Measurements from ENCODE around the gene NOL4L.

The NOL4L gene

DNA sequence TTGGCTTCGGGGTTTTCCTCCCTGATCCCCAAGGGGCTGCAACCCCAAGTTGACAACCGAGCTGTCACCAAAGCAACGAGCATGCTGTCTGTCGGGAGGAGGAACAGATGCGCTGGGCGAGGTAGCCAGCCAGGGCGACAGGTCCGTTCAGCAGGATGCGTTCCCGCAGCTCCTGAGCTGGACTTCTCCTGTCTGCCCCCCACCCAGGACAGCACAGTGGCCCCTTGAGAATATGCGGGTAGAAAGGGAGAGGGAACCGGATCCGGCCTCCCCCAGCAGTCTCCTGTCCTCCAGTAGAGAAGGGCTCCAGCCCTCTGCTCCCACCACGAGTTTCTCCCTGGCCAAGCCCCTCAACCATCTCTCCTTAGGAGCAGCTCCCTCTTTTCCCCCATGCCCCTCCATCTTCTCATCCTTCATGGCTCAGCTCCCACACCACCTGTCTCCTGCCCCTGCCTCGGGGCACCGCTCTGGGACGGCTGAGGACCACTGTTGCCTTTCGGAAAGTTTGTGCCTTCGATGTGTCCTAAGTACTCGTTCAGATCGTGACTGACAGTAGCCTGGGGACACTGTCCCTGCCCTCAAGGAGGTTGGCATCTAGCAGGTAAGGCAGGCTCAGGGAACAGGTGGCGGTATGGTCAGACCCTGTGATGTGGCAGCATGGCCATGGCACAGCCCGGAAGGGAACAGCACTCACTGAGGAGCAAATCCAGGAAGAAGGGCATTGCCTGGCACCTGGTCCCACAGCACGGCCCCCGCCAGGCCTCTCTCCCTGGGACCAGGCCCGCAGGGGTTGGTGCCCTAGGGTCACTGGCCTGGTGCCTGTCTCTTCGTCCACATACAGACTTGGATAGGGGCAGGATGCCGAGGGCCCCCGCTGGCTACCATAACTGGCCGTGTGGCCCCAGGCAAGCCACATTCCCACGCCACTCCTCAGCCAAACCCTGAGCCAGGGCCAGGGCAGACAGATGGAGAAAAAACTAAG is 130.7 kb downstream of the NOL4L start:
- no peak for DNase-seq

DNA sequence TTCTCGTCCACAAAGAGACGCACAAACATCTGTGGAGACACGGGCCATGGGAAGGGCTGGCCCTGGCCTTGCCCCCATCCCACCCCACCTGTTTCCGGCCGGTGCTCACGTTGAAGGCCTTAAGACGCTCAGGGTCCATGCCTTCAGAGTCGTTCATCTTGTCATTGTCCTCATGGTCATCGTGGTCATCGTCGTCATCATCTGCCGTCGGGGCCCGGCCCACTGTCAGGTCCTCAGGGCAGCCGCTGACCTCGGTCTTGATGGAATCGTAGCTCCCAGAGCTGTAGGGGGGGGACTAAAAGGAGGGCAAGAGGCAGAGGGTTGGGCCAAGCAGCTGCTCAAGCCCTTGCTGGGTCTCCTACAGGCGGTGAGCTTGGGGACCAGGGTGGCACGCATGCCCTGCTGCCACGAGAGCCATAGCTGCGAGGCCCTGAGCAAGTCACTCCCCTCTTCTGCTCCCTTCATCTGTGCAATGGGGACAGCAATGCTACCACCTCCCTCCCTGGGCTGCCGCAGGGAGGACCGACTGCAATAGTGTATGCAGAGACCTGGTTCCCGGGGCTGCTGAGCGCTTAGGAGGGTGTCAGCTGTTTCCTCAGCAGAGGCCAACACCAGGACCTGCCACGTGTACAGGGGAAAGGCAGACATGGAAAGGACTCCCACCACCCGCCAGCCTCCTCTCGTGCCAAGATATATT is 131.5 kb downstream of the NOL4L start:
- DNase-seq = no peak

DNA sequence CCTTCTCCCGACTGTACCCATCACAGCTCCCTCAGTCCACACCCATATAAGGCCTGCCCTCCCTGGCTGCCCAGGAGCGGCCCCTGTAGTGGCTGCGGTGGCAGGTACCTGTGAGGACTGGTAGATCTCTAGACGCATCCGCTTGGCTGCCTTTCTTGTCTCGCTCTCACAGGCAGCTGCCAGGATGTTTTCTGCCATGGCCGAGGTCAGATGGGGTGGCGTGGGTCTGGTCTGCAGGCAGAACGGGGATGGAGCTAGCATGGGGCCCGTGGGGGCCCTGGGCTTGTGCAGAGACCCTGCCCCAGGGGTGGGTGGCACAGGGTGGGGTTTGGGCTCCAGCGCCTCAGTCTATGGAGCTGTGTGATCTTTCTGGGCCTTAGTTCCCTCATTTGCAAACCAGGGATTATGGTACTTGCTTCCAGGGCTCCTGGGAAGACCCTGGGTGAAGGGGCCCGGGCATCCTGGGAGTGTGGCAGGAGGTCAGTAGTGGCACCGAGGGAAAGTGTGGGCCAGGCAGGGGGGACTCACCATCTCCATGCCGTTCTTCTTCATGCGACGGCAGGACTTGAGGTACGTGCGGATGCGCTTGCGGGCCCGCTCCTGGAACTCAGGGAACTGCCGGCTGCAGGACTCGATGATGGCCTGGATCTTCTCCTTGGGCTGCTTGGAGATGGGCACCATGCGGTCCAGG is 132.2 kb downstream of the NOL4L start:
- DNase-seq = no peak

- DNase-seq = no peak
Measured at GRCh38 chr20:32451682-32452461, 133.3 kb downstream of the NOL4L start.

DNA sequence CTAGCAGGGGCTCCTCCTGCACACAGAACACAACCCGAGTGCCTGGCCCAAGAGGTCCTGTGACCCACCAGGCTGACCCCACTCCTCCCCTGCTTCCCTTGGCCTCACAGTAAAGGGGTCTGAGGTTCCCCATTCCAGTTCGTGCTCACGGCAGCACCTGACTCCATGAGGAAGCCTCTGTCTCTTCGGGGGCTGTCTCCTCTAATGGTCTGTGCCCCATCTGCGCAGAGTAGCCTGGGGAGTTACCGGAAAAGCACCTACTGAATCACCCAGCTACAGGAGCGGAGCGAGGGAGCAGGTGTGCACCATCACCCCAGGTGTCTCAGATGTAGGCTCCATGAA is 133.8 kb downstream of the NOL4L start:
- DNase-seq = no peak

- DNase-seq = no peak
Measured at GRCh38 chr20:32450484-32451061, 134.6 kb downstream of the NOL4L start.

DNA sequence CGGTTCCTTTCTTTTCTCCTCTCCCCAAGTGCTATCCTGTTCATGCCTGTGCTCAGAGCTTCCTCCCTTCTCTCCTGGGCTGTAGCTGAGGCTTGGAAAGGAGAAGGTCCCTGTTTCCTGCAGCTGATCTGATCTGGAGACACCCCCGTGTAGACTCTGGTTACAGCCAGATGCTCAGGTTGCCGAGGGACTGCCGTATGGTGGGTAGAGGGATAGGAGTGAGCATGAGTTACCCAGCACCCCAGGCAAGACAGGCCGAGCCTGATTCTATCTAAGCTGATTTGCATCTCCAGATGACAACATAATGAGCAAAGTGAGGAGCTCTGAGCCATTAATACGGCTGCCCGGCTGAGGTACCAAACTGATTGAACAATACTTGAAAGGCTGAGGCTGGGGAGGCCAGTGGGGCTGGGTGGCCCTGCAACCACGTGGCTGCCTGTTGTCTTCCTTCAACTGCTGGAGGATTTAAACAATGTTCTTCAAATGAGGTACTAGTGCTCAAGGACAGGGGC is 135.2 kb downstream of the NOL4L start:
- DNase-seq = no peak

DNA sequence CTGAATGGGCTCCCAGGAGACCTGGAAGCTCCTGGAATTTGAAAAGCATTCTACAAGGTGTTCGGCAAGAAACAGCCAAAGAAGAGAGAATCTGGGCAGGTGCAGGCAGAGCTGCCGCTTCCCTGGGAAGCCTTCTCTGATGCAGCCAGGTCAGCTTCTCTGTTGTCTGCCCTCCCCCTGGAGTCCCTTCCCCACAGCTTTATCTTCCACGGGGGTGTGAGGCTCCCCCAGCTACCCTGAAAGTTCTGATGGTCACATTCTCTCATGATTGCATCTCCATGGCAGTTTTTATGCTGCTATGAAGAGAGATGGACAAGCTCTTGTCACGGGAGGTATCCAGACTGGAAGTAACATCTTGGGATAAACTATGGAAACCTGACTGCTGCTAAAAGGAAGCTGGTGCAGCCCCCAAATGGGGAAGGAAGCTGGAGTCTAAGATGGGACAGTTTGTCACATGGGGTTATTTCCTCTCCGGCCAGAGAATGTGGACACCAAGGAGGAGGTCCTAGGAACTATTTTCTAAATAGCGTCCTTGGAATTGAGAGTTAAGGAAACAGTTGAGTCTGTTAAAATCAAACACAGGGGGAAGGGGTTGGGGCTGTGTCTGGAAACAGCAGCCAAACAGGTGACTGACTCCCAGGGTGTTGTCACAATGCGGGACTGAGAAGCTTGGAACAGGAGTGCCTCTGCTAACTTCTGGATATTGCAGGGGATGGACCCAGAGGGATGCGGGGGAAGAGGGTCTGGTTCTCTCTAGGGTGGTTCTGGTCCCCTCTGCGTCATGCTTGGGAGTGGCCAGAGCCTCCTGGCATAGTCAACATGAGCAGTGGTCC is 135.9 kb downstream of the NOL4L start:
- DNase-seq = no peak

DNA sequence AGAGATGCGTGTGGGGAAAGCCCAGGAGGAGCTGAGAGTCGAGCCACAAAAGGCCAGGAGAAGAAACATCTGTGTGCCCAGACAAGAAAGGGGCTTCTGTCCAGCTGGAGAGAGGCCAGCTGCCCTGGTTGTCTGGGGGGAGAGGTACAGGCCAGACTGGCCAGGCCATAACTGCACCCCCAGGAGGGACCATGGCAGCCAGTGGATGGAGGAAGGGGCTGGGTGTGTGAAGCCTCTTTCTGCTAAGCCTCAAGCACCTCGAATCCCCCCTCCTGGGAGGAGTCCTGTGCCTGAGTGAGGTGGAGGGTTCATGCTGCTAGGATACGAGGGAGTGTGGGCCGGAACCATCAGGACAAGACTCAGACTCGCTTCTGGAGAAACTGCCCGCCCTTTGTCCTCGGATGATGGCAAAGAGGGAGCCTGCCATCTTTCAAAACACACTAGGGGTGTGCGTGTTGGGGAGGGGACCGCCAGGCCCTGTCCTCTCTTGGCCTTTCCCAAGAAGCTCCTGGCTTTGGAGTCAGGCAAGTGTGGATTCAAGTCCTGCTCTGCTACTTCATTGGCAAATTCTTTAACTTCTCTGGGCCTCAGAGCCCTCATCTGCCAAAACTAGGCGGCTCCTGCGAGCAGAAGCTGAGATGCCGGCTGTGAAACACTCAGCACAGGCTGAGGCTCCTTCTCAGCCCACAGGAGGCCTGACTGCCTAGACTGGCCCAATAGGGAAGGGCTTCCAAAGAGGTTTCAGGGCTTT is 136.7 kb downstream of the NOL4L start:
- DNase-seq = no peak

DNA sequence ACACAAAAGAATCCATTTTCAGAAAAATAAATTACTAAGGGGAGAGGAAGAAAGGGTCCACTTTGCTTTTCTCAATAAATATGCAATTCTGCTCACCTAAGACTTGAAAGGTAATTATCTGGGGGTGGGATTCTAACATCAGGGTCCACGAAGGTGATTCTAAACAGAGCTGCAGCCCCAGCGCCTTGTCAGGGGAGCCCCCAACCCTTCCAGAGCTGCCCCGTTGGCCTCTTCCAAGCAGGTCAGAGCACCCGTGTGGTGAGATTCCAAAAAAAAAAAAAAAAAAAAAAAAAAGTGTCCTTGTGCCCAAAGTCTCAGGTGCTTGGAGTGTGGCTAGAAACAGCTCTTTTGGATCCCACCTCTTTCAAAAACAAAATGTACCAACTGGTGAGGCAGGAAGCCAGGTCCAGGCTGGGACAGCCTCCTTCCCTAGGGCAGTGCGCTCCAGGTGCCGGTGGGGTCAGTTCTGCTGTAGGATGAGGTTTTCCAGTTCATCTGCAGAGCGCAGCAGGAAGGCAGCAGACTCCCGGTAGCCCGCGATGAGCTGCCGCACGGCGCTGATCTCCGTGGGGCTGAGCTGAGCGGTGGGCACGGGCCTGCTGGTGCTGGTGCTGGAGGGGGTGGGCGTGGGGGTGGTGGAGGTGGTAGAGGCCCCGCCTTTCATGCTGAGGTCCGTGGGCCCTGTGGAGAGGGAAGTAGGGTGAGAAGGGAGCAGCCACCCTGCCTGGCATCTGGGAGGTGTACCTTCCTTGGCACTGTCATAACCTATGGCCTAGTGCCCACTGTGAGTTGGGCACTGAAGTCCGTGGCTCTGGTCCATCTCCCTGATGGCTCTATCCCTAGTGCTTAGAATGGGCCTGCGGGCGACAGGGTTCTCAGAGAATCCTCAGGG is 137.8 kb downstream of the NOL4L start:
- no peak for DNase-seq

DNA sequence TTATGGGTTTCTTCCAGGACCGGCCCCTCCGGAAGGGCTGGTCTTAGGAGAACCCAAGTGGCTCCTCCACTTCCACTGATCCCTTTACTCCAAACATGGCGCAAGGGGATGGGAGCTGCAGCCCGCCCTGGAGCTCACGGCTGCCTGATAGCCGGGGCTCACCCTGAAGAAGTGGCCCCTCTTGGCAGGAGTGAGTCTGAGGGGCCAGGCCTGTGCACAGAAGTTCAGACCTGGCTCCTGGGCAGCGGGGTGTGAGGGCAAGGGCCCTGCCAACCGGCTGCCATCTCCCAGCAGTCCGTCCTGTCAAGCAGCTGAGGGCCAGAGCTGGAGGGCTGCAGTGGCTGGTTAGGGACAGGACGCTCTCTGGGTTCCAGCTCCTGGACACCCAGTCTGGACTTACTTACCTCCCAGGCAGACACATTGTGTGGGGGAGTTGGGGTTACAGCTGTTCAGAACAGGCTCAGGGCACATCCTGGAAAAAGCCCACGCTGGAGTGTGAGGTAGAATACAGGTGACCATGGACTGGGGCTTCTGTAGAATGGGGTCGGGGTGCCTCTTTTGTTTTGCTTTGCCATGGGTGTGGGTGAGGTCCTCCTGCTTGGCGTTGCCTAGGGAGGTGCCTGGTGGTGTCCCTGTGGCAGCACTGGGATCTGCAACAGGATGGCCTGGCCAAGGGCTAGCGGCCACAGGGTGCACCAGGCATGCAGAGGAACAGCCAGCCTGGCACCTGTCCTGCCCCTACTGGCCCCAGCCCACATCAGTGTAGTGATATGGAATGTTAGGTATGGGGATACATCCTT is 138.6 kb downstream of the NOL4L start:
- no peak for DNase-seq

- no peak for DNase-seq
Measured at GRCh38 chr20:32445539-32446273, 139.4 kb downstream of the NOL4L start.

- DNase-seq = no peak
Measured at GRCh38 chr20:32444474-32445220, 140.5 kb downstream of the NOL4L start.

DNA sequence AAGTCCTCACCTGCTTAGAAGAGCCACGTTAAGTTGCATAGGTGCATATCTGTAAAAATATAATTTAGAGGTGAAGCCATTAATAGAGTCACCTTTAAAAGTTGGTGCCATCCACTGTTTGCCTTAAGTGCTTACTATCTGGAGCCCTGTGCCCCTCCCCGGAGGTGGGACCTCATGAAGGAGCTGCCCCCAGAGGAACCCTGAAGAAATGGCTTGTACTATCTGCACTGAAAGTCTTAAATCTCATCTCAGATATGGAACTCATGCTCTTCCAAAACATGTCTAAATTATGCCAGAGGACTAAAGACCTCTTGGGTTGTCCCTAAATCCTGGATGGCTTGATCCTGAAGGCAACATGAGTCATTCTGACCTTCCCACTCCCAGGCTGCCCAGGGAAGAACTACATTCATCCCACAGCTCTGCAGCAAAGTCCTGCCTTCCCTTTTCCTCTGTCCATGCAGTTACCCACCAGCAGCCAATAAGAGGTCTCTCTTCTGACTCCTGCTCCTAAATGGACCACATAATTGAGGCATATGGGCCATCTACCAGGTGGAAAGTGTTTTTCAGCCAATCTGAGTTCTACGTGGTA is 141.7 kb downstream of the NOL4L start:
- DNase-seq = no peak

DNA sequence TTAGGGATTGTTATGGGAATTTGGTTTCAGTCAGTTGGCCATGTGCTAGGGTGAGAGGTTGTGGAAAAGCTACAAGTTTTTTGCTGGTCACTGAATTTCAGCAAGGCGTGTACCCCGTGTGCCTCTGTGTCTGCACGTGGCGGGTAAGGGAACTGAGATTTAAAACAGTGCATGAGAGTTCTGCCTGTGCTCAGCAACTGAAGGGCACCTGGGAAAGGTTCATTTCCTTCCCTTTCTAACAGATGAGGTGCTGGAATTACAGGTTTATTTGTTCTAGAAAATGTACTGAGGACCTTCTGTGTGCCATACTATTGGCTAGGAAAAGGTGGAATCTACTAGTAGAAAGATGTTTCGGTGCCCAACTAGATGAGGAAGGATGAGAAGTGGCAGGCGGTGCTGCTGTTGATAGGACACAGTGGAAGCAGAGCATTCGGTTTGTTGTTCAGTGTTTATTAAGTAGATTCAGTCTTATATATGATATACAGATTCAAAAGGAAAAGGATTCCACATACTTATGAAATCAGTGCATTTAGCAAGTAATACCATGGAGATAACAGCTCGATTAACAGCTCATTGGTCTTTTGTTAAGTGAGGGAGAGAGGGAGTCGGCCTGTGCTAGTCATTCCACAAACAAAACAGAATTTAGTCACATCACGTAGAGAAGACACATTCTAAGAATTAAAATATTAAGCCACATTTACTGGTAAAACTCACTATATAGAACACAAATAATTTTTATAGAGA is 142.3 kb downstream of the NOL4L start:
- DNase-seq = no peak

DNA sequence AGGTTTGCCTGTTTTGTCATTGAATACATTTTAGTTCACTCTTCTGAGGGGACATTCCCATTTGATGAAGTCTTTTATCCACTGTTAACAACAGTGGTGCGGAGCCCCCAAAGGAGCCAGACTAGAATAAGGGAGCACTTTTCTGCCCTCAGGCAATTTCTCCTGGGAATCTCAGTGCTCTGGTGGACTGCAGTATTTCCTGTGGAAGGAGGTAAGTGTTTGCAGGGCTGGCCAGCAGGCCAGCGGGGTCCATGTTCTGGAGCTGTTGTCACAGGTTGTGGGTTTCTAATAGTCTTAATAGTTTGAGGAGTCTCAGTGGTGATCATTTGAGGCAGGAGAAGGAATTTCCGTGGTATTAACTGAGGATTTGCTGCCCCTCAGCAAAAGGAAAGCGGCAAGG is 143.5 kb downstream of the NOL4L start:
- no peak for DNase-seq

All from CD4-positive, alpha-beta T cell treated with Interferon gamma for 1 hour (primary cell).